ENCODE data around the gene FYB2.

Gene FYB2

DNA sequence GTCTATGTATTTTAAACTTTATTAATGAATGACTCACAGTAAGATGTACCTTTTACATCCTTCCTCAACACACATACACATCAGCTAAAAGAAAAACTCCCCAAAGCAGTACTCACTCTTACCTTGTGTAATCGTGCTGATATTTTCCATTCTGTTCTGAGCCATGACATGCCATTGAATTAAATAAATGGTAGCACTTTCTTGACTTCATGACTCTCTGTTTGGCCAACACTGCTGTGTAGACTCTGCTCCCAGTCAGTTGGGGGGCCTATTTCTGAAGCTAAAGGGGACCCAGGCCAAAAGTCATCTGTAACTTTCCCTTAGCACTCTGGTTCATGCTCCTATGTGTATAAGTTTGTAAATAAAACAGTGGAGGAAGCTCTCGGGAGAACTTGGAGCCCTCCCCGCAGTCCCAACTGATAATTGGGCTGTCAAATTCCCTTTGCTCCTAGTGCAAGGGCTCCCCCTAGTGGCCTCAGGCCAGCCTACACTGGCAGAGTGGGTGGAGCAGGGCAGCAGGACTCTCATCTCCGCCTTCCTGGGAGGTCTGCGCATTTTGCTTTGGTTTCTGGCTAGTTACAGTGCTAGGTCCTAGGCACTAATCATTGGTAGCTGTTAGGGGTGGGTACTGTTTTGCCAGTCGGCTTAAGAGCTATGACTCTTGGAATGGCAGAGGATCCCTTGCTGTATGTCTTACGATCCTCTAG lies 1.7 kb upstream of the FYB2 start:
- TF ChIP-seq, protein P1, sequence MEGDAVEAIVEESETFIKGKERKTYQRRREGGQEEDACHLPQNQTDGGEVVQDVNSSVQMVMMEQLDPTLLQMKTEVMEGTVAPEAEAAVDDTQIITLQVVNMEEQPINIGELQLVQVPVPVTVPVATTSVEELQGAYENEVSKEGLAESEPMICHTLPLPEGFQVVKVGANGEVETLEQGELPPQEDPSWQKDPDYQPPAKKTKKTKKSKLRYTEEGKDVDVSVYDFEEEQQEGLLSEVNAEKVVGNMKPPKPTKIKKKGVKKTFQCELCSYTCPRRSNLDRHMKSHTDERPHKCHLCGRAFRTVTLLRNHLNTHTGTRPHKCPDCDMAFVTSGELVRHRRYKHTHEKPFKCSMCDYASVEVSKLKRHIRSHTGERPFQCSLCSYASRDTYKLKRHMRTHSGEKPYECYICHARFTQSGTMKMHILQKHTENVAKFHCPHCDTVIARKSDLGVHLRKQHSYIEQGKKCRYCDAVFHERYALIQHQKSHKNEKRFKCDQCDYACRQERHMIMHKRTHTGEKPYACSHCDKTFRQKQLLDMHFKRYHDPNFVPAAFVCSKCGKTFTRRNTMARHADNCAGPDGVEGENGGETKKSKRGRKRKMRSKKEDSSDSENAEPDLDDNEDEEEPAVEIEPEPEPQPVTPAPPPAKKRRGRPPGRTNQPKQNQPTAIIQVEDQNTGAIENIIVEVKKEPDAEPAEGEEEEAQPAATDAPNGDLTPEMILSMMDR (IDR thresholded peaks at IDR 0.05; ENCODE audit: borderline replicate concordance, control extremely low read depth, extremely low read depth, insufficient read depth, missing control alignments) = peak; percentile 87
- DNase-seq (ENCODE audit: low spot score) = peak; percentile 81
- in situ Hi-C loops (cut with MboI; ENCODE audit: low sequenced_read_pairs, unreplicated experiment) = no loop called here

DNA sequence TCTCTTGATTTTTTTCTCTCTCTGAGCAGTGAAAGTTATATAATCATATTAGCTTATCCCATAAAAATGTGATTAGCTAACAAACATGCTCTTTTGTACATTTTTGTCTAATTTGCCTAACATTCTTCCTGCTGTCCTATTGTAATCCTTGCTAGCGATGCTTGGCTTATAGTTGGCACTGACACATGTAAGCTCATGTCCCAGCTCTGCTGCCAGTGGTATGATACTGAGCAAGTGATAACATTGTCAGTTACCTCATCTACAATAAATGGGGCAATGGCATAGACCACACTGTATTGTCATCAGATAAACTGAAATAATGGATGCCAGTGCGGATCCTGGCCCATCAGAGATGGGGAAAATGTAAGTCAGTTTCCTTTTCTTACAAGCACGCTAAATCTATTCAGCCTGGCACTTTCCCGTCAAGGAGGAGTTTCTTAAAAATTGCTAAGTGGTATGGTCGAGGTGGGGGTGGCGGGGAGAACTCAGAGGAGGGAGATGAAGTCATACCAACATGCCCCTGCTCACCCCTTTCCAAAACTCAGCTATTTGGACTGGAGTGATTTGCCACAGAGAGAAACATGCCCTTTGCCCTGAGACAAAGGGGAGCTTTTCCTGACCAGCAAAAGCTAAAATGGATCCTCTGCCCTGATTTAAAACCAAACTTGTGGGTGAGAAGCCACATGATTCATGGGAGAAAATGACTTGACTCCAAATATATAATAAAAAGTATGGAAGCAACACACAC lies 1.3 kb downstream of the FYB2 start:
- no peak for DNase-seq (ENCODE audit: low spot score)
- in situ Hi-C loops (cut with MboI; ENCODE audit: low sequenced_read_pairs, unreplicated experiment) = no loop called here
- TF ChIP-seq, protein P1 (IDR thresholded peaks at IDR 0.05; ENCODE audit: borderline replicate concordance, control extremely low read depth, extremely low read depth, insufficient read depth, missing control alignments) = no peak

DNA sequence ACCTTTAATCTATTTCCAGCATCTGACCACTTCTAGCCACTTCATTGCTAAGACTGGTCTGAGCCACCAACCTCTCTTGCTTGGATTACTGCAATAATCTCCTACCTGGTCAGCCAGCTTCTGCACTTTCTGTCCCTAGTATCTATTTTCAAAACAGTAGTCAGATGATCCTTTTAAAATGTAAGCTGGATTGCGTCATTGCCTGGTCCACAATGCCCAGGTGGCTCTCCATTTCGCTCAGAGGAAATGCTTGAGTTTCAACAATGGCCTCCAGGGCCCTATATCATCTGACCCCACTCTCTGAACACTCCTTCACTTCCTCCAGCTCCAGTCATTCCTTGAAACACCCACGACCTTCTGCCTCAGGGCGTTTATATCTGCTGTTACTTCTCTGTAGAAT lies 2.3 kb downstream of the FYB2 start:
- TF ChIP-seq, protein P1 (IDR thresholded peaks at IDR 0.05; ENCODE audit: borderline replicate concordance, control extremely low read depth, extremely low read depth, insufficient read depth, missing control alignments) = no peak
- DNase-seq (ENCODE audit: low spot score) = no peak
- in situ Hi-C loops (cut with MboI; ENCODE audit: low sequenced_read_pairs, unreplicated experiment) = no loop called here

DNA sequence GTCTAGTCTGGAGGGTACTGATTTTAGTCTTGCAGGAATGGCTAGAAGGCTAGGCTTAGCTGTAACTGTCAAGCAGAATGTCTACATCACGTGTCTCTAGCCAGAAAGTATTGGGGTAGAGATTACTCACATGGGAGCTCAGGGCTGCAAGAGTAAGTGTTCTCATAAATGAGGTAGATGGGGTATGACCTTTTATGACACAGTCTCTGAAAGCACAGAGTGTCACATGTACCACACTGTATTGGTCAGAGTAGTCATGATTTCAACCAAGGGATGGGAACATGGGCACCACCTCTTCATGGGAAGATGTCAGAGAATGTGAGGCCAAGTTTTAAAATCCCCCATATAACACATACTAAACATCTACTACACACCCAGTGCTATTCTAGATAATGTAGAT lies 2.9 kb downstream of the FYB2 start:
- DNase-seq (ENCODE audit: low spot score) = no peak
- TF ChIP-seq, protein P1 (IDR thresholded peaks at IDR 0.05; ENCODE audit: borderline replicate concordance, control extremely low read depth, extremely low read depth, insufficient read depth, missing control alignments) = no peak
- in situ Hi-C loops (cut with MboI; ENCODE audit: low sequenced_read_pairs, unreplicated experiment) = no loop called here

DNA sequence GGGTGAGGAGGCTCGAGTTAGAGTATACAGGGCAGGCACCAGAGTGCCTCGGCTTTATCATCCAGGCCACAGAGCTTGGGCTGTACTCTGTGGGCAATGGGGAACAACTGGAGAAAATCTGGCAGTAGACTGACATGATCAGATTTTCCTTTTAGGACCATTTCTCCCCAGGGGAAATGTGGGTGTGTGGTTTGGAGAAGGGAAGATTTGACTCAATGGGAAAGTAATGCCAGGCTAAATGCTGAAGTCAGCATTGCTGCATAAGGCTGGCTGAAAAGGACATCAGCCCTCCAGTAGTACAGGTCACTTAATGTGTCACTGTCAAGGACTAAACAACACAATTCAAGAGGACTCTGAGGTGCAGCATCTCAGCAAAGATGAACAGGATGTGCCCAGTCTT lies 5.0 kb downstream of the FYB2 start:
- TF ChIP-seq, protein P1 (IDR thresholded peaks at IDR 0.05; ENCODE audit: borderline replicate concordance, control extremely low read depth, extremely low read depth, insufficient read depth, missing control alignments) = no peak
- in situ Hi-C loops (cut with MboI; ENCODE audit: low sequenced_read_pairs, unreplicated experiment) = no loop called here
- DNase-seq (ENCODE audit: low spot score) = no peak

DNA sequence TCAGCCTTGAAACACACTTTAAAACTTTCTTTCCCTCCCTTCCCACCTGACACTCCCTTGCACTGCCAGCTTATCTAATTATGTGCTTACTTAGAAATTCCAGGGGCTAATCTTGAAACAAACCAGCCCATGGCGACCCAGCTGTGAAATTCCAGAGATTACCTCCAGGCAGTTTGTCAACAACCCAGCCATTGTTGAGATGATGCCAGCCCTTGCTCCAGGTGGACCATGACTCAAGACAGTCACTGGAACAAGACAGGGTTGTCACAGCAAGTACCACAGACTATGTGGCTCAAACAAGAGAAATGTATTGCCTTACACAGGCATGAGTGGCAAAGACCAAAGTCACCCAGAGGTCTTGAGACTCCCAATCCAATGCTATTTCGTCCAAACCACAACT lies 7.9 kb downstream of the FYB2 start:
- no peak for DNase-seq (ENCODE audit: low spot score)
- in situ Hi-C loops (cut with MboI; ENCODE audit: low sequenced_read_pairs, unreplicated experiment) = no loop called here
- TF ChIP-seq, protein P1 (IDR thresholded peaks at IDR 0.05; ENCODE audit: borderline replicate concordance, control extremely low read depth, extremely low read depth, insufficient read depth, missing control alignments) = no peak

Measured in GM13976 (cell line).